PFSK-1 (cell line): Measurements from ENCODE around the gene USP49.

Experiments
- POLR2AphosphoS5 ChIP-seq: IDR thresholded peaks from 2 replicates; pipeline ENCODE4 v1.6.1; 2012; ENCODE audit warnings: low read depth, mild to moderate bottlenecking, control low read depth, low read length, moderate library complexity
- TAF1 ChIP-seq: IDR thresholded peaks from 2 replicates; pipeline ENCODE4 v1.6.1; 2012; ENCODE audit warnings: low read length, control low read depth, borderline replicate concordance; ENCODE audit not compliant: insufficient read depth
- TF ChIP-seq, protein P1 (sequence below), 2 experiments: IDR thresholded peaks; 2 replicates each; pipeline versions ENCODE4 v1.6.1 to v1.8.0; 2011 to 2012; ENCODE audit warnings: low read depth in 2 of 2, low read length in 2 of 2, control low read depth in 1 of 2, inconsistent platforms in 1 of 2, mild to moderate bottlenecking in 1 of 2, moderate library complexity in 1 of 2; ENCODE audit not compliant: insufficient read depth in 1 of 2

DNA sequence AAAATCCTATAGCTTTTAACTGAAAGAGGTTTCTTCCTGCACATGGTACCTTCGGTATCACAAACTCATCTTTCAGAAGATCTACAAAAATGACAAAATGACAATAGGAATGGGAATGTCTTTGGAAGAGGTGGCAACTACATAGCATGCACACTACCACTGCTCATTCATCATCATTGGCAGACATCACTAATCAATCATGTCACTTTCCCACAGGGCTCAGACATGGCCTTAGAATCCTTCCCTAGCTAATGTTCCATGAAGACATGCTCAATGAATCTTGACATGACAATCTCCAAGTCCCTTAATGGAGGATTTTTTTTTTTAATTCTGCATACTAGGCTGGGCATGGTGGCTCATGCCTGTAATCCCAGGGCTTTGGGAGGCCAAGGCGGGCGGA, 144.8 kb downstream of the USP49 start:
- TF ChIP-seq POLR2AphosphoS5 = no peak
- TF ChIP-seq, protein P1, sequence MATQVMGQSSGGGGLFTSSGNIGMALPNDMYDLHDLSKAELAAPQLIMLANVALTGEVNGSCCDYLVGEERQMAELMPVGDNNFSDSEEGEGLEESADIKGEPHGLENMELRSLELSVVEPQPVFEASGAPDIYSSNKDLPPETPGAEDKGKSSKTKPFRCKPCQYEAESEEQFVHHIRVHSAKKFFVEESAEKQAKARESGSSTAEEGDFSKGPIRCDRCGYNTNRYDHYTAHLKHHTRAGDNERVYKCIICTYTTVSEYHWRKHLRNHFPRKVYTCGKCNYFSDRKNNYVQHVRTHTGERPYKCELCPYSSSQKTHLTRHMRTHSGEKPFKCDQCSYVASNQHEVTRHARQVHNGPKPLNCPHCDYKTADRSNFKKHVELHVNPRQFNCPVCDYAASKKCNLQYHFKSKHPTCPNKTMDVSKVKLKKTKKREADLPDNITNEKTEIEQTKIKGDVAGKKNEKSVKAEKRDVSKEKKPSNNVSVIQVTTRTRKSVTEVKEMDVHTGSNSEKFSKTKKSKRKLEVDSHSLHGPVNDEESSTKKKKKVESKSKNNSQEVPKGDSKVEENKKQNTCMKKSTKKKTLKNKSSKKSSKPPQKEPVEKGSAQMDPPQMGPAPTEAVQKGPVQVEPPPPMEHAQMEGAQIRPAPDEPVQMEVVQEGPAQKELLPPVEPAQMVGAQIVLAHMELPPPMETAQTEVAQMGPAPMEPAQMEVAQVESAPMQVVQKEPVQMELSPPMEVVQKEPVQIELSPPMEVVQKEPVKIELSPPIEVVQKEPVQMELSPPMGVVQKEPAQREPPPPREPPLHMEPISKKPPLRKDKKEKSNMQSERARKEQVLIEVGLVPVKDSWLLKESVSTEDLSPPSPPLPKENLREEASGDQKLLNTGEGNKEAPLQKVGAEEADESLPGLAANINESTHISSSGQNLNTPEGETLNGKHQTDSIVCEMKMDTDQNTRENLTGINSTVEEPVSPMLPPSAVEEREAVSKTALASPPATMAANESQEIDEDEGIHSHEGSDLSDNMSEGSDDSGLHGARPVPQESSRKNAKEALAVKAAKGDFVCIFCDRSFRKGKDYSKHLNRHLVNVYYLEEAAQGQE (IDR thresholded peaks at IDR 0.05; ENCODE audit: insufficient read depth in 1 of 2, low read depth in 2 of 2, low read length in 2 of 2) = no peak
- TF ChIP-seq TAF1 = no peak
